Caco-2 (cell line): ENCODE data around the gene RACGAP1. TPM values are rescaled to one million over a fixed set of nuclear protein-coding genes. Genes with fewer than 3 reads are reported as not detected.
"Not testable (repeated sequence)": the region's sequence is repeated elsewhere in the genome, so short reads cannot be mapped to it uniquely, and the experiment has no call there.

Source experiments
- BruUV-seq: library from RNA; stranded (reverse); fragments of 400-500 nt; replicated peaks from 2 replicates; lab custom pipeline; 2021; lab: Mats Ljungman, UMichigan
- CTCF ChIA-PET: fragments of 300-600 bp; sonication (Branson Sonifier 250); formaldehyde crosslinking; loops from one replicate; lab custom pipeline; 2022; ENCODE audit warnings: antibody characterized with exemption; lab: Charles Lee
- POLR2A ChIA-PET: fragments of 300-600 bp; sonication (Branson Sonifier 250); formaldehyde crosslinking; loops from one replicate; lab custom pipeline; 2022; ENCODE audit warnings: antibody characterized with exemption; lab: Charles Lee
- DNase-seq, 2 experiments: peaks; one replicate each; pipeline versions ENCODE4 v3.0.0 to v3.0.0-alpha.2; 2020 to 2022
- H3K27me3 ChIP-seq: replicated peaks from 2 replicates; pipeline ENCODE4 v1.6.0; 2011; ENCODE audit warnings: low read length; ENCODE audit not compliant: control insufficient read depth, insufficient read depth
- H3K36me3 ChIP-seq: 2 replicates; pipeline ENCODE4 v1.5.1; 2011; ENCODE audit warnings: low read length; ENCODE audit not compliant: control insufficient read depth, insufficient read depth
- H3K4me1 ChIP-seq: fragments of 250-450 bp; sonication (Bioruptor Pico); 2 replicates; pipeline ENCODE4 v1.5.1; 2020; ENCODE audit warnings: mild to moderate bottlenecking
- H3K4me3 ChIP-seq: 2 replicates; pipeline ENCODE4 v1.5.1; 2011; ENCODE audit warnings: low read depth, mild to moderate bottlenecking, control low read depth, low read length
- H3K9me3 ChIP-seq: fragments of 250-450 bp; sonication (Bioruptor Pico); 2 replicates; pipeline ENCODE4 v1.5.1; 2020; ENCODE audit warnings: mild to moderate bottlenecking, moderate library complexity
- H3K27ac Mint-ChIP-seq: one replicate; pipeline ENCODE4 v1.8.0; 2022; ENCODE audit warnings: mixed read lengths; ENCODE audit not compliant: unreplicated experiment
- H3K27me3 Mint-ChIP-seq: one replicate; pipeline ENCODE4 v1.8.0; 2022; ENCODE audit warnings: mixed read lengths; ENCODE audit not compliant: insufficient read depth, unreplicated experiment
- H3K36me3 Mint-ChIP-seq: one replicate; pipeline ENCODE4 v1.8.0; 2022; ENCODE audit warnings: mild to moderate bottlenecking, mixed read lengths; ENCODE audit not compliant: insufficient read depth, unreplicated experiment
- H3K4me1 Mint-ChIP-seq: one replicate; pipeline ENCODE4 v1.8.0; 2022; ENCODE audit warnings: low read depth, mixed read lengths; ENCODE audit not compliant: unreplicated experiment
- H3K4me3 Mint-ChIP-seq: one replicate; pipeline ENCODE4 v1.8.0; 2022; ENCODE audit warnings: mild to moderate bottlenecking, moderate library complexity, mixed read lengths; ENCODE audit not compliant: unreplicated experiment
- H3K9me3 Mint-ChIP-seq: one replicate; pipeline ENCODE4 v1.8.0; 2022; ENCODE audit warnings: mixed read lengths; ENCODE audit not compliant: unreplicated experiment
- intact Hi-C: fragments of 100-400 bp; cut with micrococcal nuclease; formaldehyde crosslinking; loops from one replicate; pipeline ENCODE4 v1.10.0; 2022; ENCODE audit not compliant: unreplicated experiment
- total RNA-seq: library from RNA; stranded (reverse); gene quantifications from 2 replicates; pipeline ENCODE4 v1.2.3, GENCODE V29; 2022
- TF ChIP-seq, protein P1 (sequence below), 2 experiments: fragments of 200-600 bp in 1 of 2; IDR thresholded peaks; 1 replicate in 1 of 2; 2 replicates in 1 of 2; pipeline versions ENCODE4 v1.5.1 to v1.8.0; 2011 to 2022; ENCODE audit warnings: antibody characterized with exemption in 1 of 2, control low read depth in 1 of 2, inconsistent platforms in 1 of 2, low read depth in 1 of 2, low read length in 1 of 2, mild to moderate bottlenecking in 1 of 2, moderate library complexity in 1 of 2; ENCODE audit not compliant: insufficient read depth in 1 of 2, severe bottlenecking in 1 of 2, unreplicated experiment in 1 of 2

The RACGAP1 gene
- total RNA-seq, 1 experiment from 2014 or later, result 131 TPM

GRCh38 chr12:50003595-50003994, 21.7 kb downstream of the RACGAP1 start:
- Mint-ChIP-seq H3K4me1 (peaks cover 6% of the 10 kb centered on the region), H3K36me3 (peaks cover 80% of the 10 kb centered on the region), H3K9me3 (no peaks in the 10 kb centered on the region), H3K27ac (no peak overlapping the region), H3K27me3 (no peaks in the 10 kb centered on the region), H3K4me3 (no peak overlapping the region)
- 0 out of 2 replicates have a peak, but pooled peaks cover 4% of the 10 kb centered on the region for H3K4me1 ChIP-seq
- TF ChIP-seq, protein P1, sequence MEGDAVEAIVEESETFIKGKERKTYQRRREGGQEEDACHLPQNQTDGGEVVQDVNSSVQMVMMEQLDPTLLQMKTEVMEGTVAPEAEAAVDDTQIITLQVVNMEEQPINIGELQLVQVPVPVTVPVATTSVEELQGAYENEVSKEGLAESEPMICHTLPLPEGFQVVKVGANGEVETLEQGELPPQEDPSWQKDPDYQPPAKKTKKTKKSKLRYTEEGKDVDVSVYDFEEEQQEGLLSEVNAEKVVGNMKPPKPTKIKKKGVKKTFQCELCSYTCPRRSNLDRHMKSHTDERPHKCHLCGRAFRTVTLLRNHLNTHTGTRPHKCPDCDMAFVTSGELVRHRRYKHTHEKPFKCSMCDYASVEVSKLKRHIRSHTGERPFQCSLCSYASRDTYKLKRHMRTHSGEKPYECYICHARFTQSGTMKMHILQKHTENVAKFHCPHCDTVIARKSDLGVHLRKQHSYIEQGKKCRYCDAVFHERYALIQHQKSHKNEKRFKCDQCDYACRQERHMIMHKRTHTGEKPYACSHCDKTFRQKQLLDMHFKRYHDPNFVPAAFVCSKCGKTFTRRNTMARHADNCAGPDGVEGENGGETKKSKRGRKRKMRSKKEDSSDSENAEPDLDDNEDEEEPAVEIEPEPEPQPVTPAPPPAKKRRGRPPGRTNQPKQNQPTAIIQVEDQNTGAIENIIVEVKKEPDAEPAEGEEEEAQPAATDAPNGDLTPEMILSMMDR (IDR thresholded peaks at IDR 0.05; ENCODE audit: insufficient read depth in 1 of 2, low read depth in 1 of 2, low read length in 1 of 2, severe bottlenecking in 1 of 2, unreplicated experiment in 1 of 2), result no peak
- BruUV-seq, result no TSS peak
- no peak overlapping the region for H3K4me3 ChIP-seq
- intact Hi-C loops, result no loop called here
- no peaks in the 10 kb centered on the region for H3K27me3 ChIP-seq
- no peak for DNase-seq
- ChIA-PET CTCF (no interaction called here), POLR2A (no interaction called here)
- peaks cover 1% of the 10 kb centered on the region for H3K36me3 ChIP-seq
- no peaks in the 10 kb centered on the region for H3K9me3 ChIP-seq

GRCh38 chr12:49998453-49998852, 26.8 kb downstream of the RACGAP1 start:
- intact Hi-C loops, result no loop called here
- DNase-seq, result no peak
- no peaks in the 10 kb centered on the region for H3K27me3 Mint-ChIP-seq
- no peaks in the 10 kb centered on the region for H3K27me3 ChIP-seq
- no peaks in the 10 kb centered on the region for H3K9me3 ChIP-seq
- TF ChIP-seq, protein P1 (IDR thresholded peaks at IDR 0.05; ENCODE audit: insufficient read depth in 1 of 2, low read depth in 1 of 2, low read length in 1 of 2, severe bottlenecking in 1 of 2, unreplicated experiment in 1 of 2), result no peak
- no peaks in the 10 kb centered on the region for H3K4me1 Mint-ChIP-seq
- H3K4me3 ChIP-seq, result no peak overlapping the region
- H3K4me1 ChIP-seq, result no peaks in the 10 kb centered on the region
- peaks cover 100% of the 10 kb centered on the region for H3K36me3 Mint-ChIP-seq
- no peak overlapping the region for H3K27ac Mint-ChIP-seq
- H3K9me3 Mint-ChIP-seq, result no peaks in the 10 kb centered on the region
- H3K36me3 ChIP-seq, result peaks cover 1% of the 10 kb centered on the region
- ChIA-PET CTCF (interaction anchor here (0.6 to 1.0 kb wide), 2 partner anchors 31 to 39 kb away, joined by 3 read pairs; no protein-coding TSS in a partner anchor), POLR2A (no interaction called here)
- no peak overlapping the region for H3K4me3 Mint-ChIP-seq
- BruUV-seq, result no TSS peak

DNA sequence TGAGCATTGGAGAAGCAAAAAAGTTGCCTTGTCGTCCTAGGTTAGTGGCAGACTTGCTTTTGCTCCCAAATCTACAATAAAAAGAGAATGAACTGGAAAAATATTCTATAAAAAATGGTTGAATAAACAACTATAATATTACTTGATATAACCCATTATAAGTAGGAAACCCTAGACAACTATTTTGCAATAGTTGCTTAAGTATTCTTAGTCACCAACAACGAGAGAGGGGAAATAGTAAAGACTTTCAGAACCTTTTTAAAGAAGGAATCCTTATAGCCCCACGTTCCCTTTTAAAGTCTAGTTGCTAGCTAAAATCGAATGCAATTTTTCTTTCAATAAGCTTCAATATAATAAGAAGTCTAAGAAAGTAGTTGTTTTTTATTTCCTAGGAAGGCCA, 35.0 kb downstream of the RACGAP1 start:
- Histone ChIP-seq H3K36me3 (peaks cover 1% of the 10 kb centered on the region; the same call in 1 of the 2 replicates), H3K4me1 (no peaks in the 10 kb centered on the region), H3K27me3 (no peaks in the 10 kb centered on the region), H3K4me3 (no peak overlapping the region), H3K9me3 (no peaks in the 10 kb centered on the region)
- intact Hi-C loops, result no loop called here
- no peak overlapping the region for H3K4me3 Mint-ChIP-seq
- H3K27me3 Mint-ChIP-seq, result no peaks in the 10 kb centered on the region
- TF ChIP-seq, protein P1 (IDR thresholded peaks at IDR 0.05; ENCODE audit: insufficient read depth in 1 of 2, low read depth in 1 of 2, low read length in 1 of 2, severe bottlenecking in 1 of 2, unreplicated experiment in 1 of 2), result no peak
- POLR2A ChIA-PET, result no interaction called here
- H3K4me1 Mint-ChIP-seq, result no peaks in the 10 kb centered on the region
- CTCF ChIA-PET, result interaction anchor here (0.8 kb wide), 1 partner anchor 123 kb away, joined by 3 read pairs; no protein-coding TSS in a partner anchor
- no peaks in the 10 kb centered on the region for H3K9me3 Mint-ChIP-seq
- peaks cover 82% of the 10 kb centered on the region for H3K36me3 Mint-ChIP-seq
- no peak for DNase-seq
- H3K27ac Mint-ChIP-seq, result no peak overlapping the region
- BruUV-seq, result no TSS peak

GRCh38 chr12:49989400-49989799, 35.9 kb downstream of the RACGAP1 start:
- H3K4me1 ChIP-seq, H3K27me3 Mint-ChIP-seq, DNase-seq, intact Hi-C loops, H3K9me3 ChIP-seq, H3K4me1 Mint-ChIP-seq, H3K36me3 ChIP-seq, H3K27ac Mint-ChIP-seq, H3K27me3 ChIP-seq, H3K4me3 Mint-ChIP-seq, POLR2A ChIA-PET, H3K9me3 Mint-ChIP-seq, H3K4me3 ChIP-seq: not testable (repeated sequence)
- BruUV-seq, result TSS peak; percentile 73
- peaks cover 73% of the 10 kb centered on the region for H3K36me3 Mint-ChIP-seq
- CTCF ChIA-PET, result interaction anchor here (0.8 kb wide), 1 partner anchor 122 kb away, joined by 3 read pairs; no protein-coding TSS in a partner anchor
